OCI-LY7 (cell line): ENCODE measurements around the gene SLC45A3. TPM values are rescaled to one million over a fixed set of nuclear protein-coding genes. Genes with fewer than 3 reads are reported as not detected.

Experiments
- BruUV-seq: library from RNA; stranded (reverse); fragments of 400-500 nt; replicated peaks from 2 replicates; lab custom pipeline; 2021; lab: Mats Ljungman, UMichigan
- CTCF ChIA-PET: fragments of 300-600 bp; sonication (Branson Sonifier 250); formaldehyde crosslinking; loops from one replicate; lab custom pipeline; 2022; ENCODE audit warnings: antibody characterized with exemption; ENCODE audit not compliant: unreplicated experiment; lab: Charles Lee
- POLR2A ChIA-PET: fragments of 300-600 bp; sonication (Branson Sonifier 250); formaldehyde crosslinking; loops from one replicate; lab custom pipeline; 2022; ENCODE audit warnings: antibody characterized with exemption; lab: Charles Lee
- DNase-seq: peaks from one replicate; pipeline ENCODE4 v3.0.0-alpha.2; 2015; ENCODE audit warnings: low spot score
- H2AFZ ChIP-seq: fragments of 200-600 bp; sonication (generic), shearing (Covaris generic); 2 replicates; pipeline ENCODE4 v1.6.1; 2014; ENCODE audit warnings: mild to moderate bottlenecking, antibody characterized with exemption, low read length, moderate library complexity
- H3K27ac ChIP-seq: fragments of 200-600 bp; sonication (generic); 2 replicates; pipeline ENCODE4 v1.5.1; 2014; ENCODE audit warnings: mixed run types, low read depth, mild to moderate bottlenecking, moderate library complexity, low read length, inconsistent platforms; ENCODE audit not compliant: poor library complexity, severe bottlenecking
- H3K36me3 ChIP-seq: fragments of 200-600 bp; sonication (generic); 2 replicates; pipeline ENCODE4 v1.6.1; 2014; ENCODE audit warnings: mild to moderate bottlenecking, antibody characterized with exemption, low read length, moderate library complexity, mixed read lengths; ENCODE audit not compliant: insufficient read depth
- H3K4me1 ChIP-seq: fragments of 200-600 bp; sonication (generic); 2 replicates; pipeline ENCODE4 v1.5.1; 2014; ENCODE audit warnings: mild to moderate bottlenecking, low read length; ENCODE audit not compliant: insufficient read depth, poor library complexity, severe bottlenecking
- H3K4me2 ChIP-seq: fragments of 200-600 bp; sonication (generic); 2 replicates; pipeline ENCODE4 v1.6.1; 2014; ENCODE audit warnings: mild to moderate bottlenecking, low read length
- H3K4me3 ChIP-seq: fragments of 200-600 bp; sonication (generic); 2 replicates; pipeline ENCODE4 v1.5.1; 2014; ENCODE audit warnings: mild to moderate bottlenecking, low read depth, low read length; ENCODE audit not compliant: poor library complexity, severe bottlenecking
- H3K79me2 ChIP-seq: fragments of 200-600 bp; sonication (generic); 2 replicates; pipeline ENCODE4 v1.6.1; 2016; ENCODE audit warnings: low read depth, mild to moderate bottlenecking, low read length, moderate library complexity, mixed read lengths; ENCODE audit not compliant: insufficient read depth
- H3K9me2 ChIP-seq: fragments of 200-600 bp; sonication (generic); 2 replicates; pipeline ENCODE4 v1.6.1; 2016; ENCODE audit warnings: mild to moderate bottlenecking, low read length, mixed read lengths; ENCODE audit not compliant: insufficient read depth
- H3K9me3 ChIP-seq: fragments of 200-600 bp; sonication (generic); 2 replicates; pipeline ENCODE4 v1.6.1; 2014; ENCODE audit warnings: mild to moderate bottlenecking, mixed run types, low read length, mixed read lengths
- H4K20me1 ChIP-seq: fragments of 200-600 bp; sonication (generic); 2 replicates; pipeline ENCODE4 v1.6.1; 2014; ENCODE audit warnings: mild to moderate bottlenecking, antibody characterized with exemption, low read length, moderate library complexity, mixed read lengths; ENCODE audit not compliant: insufficient read depth
- CTCF ChIP-seq: fragments of 200-600 bp; sonication (generic); conservative IDR thresholded peaks from 2 replicates; pipeline ENCODE4 v1.5.1; 2014; ENCODE audit warnings: mild to moderate bottlenecking, antibody characterized with exemption, low read length, moderate library complexity, mixed read lengths
- EZH2phosphoT487 ChIP-seq: fragments of 200-600 bp; sonication (generic); IDR thresholded peaks from 2 replicates; pipeline ENCODE4 v1.6.1; 2018; ENCODE audit warnings: low read depth, borderline replicate concordance, mild to moderate bottlenecking, mixed run types, antibody characterized with exemption, low read length, moderate library complexity, mixed read lengths
- intact Hi-C: fragments of 100-400 bp; cut with micrococcal nuclease; formaldehyde crosslinking; loops from one replicate; pipeline ENCODE4 v1.10.0; 2022; ENCODE audit not compliant: unreplicated experiment
- total RNA-seq, 2 experiments: library from RNA; depleted of rRNA in 1 of 2; stranded (reverse); fragments of >200 nt in 1 of 2; shearing (Covaris generic) in 1 of 2; gene quantifications; 2 replicates each; pipeline ENCODE4 v1.2.3, GENCODE V29; 2014 to 2022

The SLC45A3 gene
- total RNA-seq, 2 experiments from 2014 or later, result 2.4 to 5.3 TPM

DNA sequence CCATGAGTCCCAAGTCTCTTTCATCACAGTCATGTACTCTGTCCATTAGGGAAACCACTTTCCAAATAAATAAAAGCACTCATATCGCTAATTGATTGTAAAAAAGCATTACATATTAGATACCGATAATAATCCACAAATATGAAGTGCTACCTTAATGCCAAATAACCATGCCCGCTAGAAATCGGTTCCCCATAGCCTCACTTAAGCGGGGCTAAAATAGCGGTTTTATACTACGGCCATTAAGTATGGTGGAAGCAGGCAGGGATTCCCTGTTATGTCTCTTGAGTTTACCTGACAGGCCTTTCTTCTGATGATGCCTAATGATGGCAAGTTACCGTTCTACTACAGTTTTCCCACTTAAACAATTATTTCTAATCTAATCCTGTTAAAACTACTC lies 52.4 kb downstream of the SLC45A3 start:
- peaks cover 85% of the 10 kb centered on the region for H3K79me2 ChIP-seq
- no peak for TF ChIP-seq EZH2phosphoT487
- TF ChIP-seq CTCF, result no peak
- H3K9me2 ChIP-seq, result no peaks in the 10 kb centered on the region
- DNase-seq, result peak; percentile 8
- peak overlapping the region; percentile 93 for H3K27ac ChIP-seq
- POLR2A ChIA-PET, result interaction anchor here (1.1 to 6.4 kb wide), 4 partner anchors 16 to 41 kb away, joined by 3 to 183 read pairs (median 11); no protein-coding TSS in a partner anchor
- no peak overlapping the region for H2AFZ ChIP-seq
- peaks cover 55% of the 10 kb centered on the region for H3K4me1 ChIP-seq
- peak overlapping the region; percentile 94 for H3K4me2 ChIP-seq
- H3K4me3 ChIP-seq, result peak overlapping the region; percentile 92
- peaks cover 59% of the 10 kb centered on the region for H3K36me3 ChIP-seq
- BruUV-seq, result no TSS peak
- intact Hi-C loops, result no loop called here
- CTCF ChIA-PET, result interaction anchor here (0.6 kb wide), 1 partner anchor 73 kb away, joined by 4 read pairs; no protein-coding TSS in a partner anchor
- peaks cover 25% of the 10 kb centered on the region for H4K20me1 ChIP-seq
- no peaks in the 10 kb centered on the region for H3K9me3 ChIP-seq

DNA sequence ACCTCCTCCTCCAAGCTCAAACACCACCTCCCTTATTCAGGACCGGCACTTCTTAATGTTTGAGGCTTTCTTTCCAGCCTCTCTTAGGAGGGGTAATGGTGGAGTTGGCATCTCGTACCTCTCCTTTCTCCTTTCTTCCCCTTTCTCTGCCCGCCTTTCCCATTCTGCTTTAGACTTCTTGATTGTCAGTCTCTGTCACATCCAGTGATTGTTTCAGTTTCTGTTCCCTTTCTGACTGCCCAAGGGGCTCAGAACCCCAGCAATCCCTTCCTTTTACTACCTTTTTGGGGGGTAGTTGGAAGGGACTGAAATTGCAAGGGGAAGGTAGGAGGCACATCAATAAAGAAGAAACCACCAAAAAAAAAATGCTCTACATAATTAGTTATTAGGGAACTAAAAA lies 54.1 kb downstream of the SLC45A3 start:
- H2AFZ ChIP-seq, result no peak overlapping the region
- no peaks in the 10 kb centered on the region for H3K9me2 ChIP-seq
- DNase-seq, result peak; percentile 31
- H3K36me3 ChIP-seq, result peaks cover 76% of the 10 kb centered on the region
- CTCF ChIA-PET, result interaction anchor here (0.8 kb wide), 1 partner anchor 35 kb away, joined by 3 read pairs; no protein-coding TSS in a partner anchor
- H3K4me2 ChIP-seq, result peak overlapping the region; percentile 62
- H3K79me2 ChIP-seq, result peaks cover 92% of the 10 kb centered on the region
- TF ChIP-seq CTCF (no peak), EZH2phosphoT487 (no peak)
- POLR2A ChIA-PET, result interaction anchor here (1.1 kb wide), 1 partner anchor 35 kb away, joined by 4 read pairs; no protein-coding TSS in a partner anchor
- intact Hi-C loops, result no loop called here
- H3K27ac ChIP-seq, result peak overlapping the region; percentile 31
- peak overlapping the region; percentile 26 for H3K4me3 ChIP-seq
- peaks cover 25% of the 10 kb centered on the region for H4K20me1 ChIP-seq
- no TSS peak for BruUV-seq
- H3K9me3 ChIP-seq, result no peaks in the 10 kb centered on the region
- H3K4me1 ChIP-seq, result peaks cover 47% of the 10 kb centered on the region

- H2AFZ ChIP-seq, result no peak overlapping the region
- ChIA-PET POLR2A (interaction anchor here (0.9 kb wide), 1 partner anchor 28 kb away, joined by 3 read pairs; no protein-coding TSS in a partner anchor), CTCF (no interaction called here)
- no peak overlapping the region for H3K4me2 ChIP-seq
- no peak overlapping the region for H3K4me3 ChIP-seq
- no peak for DNase-seq
- H4K20me1 ChIP-seq, result peaks cover 26% of the 10 kb centered on the region
- H3K36me3 ChIP-seq, result peaks cover 95% of the 10 kb centered on the region
- no peak overlapping the region for H3K27ac ChIP-seq
- no TSS peak for BruUV-seq
- H3K79me2 ChIP-seq, result peaks cover 93% of the 10 kb centered on the region
- TF ChIP-seq EZH2phosphoT487 (no peak), CTCF (no peak)
- intact Hi-C loops, result no loop called here
- no peaks in the 10 kb centered on the region for H3K9me2 ChIP-seq
- no peaks in the 10 kb centered on the region for H3K9me3 ChIP-seq
- H3K4me1 ChIP-seq, result peaks cover 39% of the 10 kb centered on the region
Observed at GRCh38 chr1:205623646-205624045, 56.7 kb downstream of the SLC45A3 start.
